Stimulated activated CD4-positive, alpha-beta T cell treated with anti-CD3 and anti-CD28 coated beads, Interleukin-4, amount 100 ng/mL, for 1 hour (primary cell): ENCODE measurements around the gene SLC25A13.

Source experiments
- DNase-seq: peaks from one replicate; pipeline ENCODE4 v3.0.0-alpha.2; 2020

The SLC25A13 gene

DNA sequence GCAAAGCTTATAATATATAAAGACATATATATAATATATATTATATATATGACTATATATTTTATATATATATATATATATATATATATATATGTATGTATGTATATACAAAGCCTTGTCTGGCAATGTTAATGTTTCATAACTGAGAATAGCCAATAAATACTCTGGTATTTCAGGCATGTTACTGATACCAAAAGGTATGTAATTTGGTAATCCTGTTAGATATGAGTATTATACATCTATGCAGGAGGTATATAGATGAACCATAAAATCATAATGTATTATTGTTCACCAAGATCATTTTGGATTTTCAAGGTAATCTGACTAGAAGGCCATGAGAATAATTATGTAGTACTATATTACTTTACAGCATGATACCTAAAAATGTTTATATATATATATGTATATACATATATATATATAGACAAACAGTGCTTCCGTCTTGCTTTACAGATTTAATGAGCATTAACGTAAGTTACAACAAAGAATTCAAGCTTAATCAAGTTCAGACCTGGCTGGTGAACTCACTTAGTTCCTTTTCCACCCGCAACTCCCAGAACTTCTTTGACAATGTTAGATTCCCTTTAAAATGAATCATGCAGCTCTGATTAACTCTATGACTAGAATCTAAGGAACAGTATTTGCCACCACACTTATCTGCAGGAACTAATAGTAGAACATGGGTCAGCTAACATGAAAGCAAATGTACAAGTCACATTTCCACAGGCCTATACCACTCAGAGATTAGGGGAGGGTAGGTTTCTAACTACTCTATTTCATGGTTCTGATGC, 82.7 kb downstream of the SLC25A13 start:
- no peak for DNase-seq

DNA sequence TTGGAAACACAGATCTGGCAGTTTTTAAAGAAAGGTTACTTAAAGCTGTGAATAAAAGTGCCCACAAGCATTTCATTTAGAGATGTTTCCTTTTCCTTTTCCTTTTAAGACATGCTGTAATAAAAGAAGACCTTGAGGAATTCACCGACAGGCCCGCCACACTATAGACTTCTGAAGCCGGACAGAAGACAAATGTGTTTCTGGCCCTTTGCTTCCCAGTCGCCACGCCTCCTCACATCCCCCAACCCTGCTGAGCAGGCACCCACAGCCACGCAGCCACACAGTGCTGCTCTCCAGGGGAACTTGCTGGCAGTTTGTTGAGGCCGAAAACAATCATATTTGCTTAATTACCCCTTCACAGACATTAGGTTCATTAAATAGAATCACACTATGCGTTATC, 83.4 kb downstream of the SLC25A13 start:
- no peak for DNase-seq

- no peak for DNase-seq
Observed at GRCh38 chr7:96237040-96237439, 84.9 kb downstream of the SLC25A13 start.

GRCh38 chr7:96236198-96237039, 85.5 kb downstream of the SLC25A13 start:
- DNase-seq, result no peak

DNA sequence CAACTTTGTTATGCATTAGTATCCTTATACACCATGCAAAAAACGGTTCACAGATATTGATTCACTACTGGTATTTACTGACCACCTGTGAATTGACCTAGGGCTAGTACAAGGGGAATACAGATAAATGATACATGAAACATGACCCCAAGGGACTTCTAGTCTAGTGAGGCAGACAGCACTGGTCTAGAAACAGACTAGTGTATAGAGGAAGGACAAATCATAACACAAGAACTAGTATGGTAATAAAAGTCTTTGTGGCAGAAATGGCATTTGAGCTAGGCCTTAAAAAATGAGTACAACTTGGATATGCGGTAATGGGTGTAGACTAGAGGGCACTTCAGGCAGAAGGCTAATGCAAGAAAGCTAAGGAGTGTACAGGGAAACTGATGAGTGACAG, 86.6 kb downstream of the SLC25A13 start:
- DNase-seq, result no peak

- DNase-seq, result no peak
Observed at GRCh38 chr7:96233528-96234154, 88.3 kb downstream of the SLC25A13 start.

- DNase-seq, result no peak
Observed at GRCh38 chr7:96233084-96233483, 88.8 kb downstream of the SLC25A13 start.

GRCh38 chr7:96228760-96229159, 93.1 kb downstream of the SLC25A13 start:
- no peak for DNase-seq

DNA sequence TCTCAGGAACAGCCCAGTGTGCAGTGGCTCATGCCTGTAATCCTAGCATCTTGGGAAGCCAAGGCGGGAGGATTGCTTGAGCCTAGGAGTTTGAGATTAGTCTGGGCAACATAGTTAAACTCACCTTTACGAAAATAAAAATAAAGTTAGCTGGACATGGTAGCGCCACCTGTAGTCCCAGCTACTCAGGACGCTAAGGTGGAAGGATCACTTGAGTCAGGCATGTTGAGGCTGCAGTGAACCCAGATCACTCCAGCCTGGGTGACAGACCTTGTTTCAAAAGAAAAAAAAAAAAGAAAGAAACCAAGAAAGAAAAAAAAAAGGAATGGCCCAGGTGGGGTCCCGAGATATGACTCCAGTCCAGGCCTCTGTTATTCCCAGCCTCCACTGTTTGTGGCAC, 96.6 kb downstream of the SLC25A13 start:
- no peak for DNase-seq

DNA sequence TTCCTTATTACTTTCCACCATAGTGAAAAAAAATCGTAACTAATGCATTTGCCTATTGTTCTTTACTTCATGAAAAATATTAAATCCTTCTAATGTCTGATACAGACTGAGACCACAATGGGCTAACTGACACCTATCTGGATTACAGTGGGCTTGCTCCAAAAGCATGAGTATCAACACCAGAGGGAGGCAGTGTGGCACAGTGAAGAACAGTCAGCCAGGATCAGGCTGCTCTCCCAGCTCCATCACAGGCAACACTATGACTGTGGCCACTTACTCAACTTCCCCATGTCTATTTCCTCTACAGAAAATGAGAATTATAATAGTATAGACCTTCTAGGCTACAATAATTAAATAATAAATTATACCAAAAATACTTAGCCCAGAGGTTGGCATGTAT, 97.2 kb downstream of the SLC25A13 start:
- no peak for DNase-seq

DNA sequence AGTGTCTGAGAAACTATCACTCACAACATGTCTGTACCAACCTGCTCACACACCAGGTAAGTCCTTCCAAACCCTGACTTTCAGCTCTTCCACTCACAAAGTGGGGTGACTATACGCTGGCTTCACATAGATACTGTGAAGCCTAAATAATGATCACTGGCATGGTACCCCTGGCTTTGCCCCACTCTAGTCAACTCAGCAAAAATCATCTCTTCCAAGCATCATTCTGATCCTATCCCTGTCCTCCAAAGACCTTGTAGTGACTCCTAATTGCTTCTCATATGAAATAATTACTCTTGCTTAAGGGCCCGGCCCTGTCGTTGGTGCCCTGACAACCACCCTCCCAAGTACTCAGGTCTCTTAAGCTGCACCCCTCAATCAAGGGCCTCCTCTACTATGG, 97.8 kb downstream of the SLC25A13 start:
- DNase-seq, result no peak

DNA sequence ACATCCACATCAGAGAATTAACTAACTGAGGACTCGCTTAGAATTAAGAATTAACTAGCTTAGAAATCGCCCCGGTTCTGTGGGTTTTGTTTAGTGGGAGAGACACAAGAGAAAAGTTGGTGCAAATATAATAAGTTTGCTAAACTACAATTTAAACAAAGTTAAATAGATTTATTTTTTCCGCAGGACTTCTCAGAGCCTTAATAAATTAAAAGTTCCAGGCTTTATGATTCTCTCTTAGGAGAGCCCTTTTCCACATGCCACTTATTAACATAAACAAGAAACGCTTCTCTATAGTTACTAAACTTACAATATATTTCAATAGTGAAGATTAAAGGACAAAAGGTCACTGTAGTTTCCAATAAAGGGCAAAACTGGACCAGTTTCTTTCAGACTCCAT, 100.0 kb downstream of the SLC25A13 start:
- DNase-seq, result no peak

GRCh38 chr7:96219378-96220130, 102.3 kb downstream of the SLC25A13 start:
- DNase-seq, result no peak

DNA sequence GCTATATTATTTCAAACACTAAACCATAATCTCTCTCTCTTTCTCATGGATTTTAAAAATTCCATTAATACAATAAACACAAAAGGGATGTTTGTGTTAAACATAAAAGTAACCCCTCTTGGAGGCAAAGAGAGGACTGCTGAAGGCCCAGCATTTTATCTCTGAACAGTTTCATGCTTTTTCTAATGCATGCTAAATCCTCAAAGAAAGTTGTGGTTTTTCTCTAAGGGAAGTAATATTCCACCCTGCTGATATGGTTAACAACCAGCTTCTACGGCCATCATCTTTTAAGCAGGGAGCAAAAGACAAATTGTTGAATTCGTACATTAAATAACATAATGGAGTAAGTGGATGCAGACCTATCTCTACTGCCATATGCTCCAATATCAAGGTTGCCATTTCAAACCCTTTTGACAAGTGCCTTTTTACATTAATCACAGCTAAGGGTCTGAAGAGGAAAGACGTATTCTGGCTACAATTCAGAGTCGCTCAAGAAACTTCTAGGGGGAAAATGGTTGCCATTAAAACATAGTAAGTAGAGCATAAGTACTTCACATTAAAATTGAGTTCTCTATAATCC, 103.1 kb downstream of the SLC25A13 start:
- no peak for DNase-seq

DNA sequence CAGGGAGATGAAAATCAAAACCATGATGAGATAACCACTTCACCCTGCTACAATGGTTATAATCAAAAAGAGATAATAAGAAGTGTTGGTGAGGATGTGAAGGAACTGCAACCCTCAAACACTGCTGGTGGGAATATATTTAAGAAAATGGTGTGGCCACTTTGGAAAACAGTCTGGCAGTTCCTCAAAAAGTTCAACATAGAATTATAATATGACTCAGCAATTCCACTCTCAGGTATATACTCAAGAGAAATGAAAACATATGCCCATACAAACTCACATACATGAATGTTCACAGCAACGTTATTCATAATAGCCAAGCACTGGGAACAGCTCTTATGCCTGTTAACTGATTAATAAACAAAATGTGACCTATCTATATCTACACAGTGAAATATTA, 104.8 kb downstream of the SLC25A13 start:
- no peak for DNase-seq

- no peak for DNase-seq
Observed at GRCh38 chr7:96216373-96216772, 105.5 kb downstream of the SLC25A13 start.

DNA sequence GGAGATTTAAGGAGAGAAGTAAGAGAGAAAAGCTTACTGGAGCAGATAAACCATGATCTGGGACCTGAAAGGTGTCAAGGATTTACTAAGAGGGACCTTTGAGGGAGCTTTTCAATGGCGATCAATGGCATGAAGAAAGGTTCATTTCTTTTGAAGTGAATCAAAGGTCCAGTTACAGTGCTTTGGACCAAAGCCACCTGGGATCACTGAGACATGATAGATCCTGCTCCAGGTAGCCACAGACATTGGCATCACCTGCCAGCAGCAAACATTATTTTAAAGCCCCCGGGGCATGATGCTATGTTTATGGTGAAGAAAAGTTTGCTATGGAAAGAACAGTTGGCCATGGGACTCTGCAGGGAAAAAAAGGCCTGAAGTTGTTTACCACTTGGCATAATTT, 109.4 kb downstream of the SLC25A13 start:
- DNase-seq, result no peak

- no peak for DNase-seq
Observed at GRCh38 chr7:96211954-96212353, 109.9 kb downstream of the SLC25A13 start.

DNA sequence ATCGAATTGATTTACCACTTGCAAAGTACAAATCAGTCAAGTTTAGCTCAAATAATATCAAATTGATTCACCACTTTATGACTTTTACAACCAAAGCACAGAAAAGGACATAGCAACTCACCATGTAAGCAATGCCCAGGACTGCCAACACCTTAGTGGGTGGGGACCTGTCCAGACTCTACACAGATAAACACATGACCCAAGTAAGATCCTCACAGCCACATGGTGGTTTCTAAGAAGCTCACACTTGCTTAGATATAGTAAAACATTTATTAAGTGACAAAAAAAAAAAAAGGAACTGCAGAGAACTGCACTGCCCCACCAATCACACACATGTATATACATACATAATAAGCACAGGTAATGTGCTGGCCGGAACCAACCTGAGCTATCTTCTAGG, 116.2 kb downstream of the SLC25A13 start:
- DNase-seq, result no peak

DNA sequence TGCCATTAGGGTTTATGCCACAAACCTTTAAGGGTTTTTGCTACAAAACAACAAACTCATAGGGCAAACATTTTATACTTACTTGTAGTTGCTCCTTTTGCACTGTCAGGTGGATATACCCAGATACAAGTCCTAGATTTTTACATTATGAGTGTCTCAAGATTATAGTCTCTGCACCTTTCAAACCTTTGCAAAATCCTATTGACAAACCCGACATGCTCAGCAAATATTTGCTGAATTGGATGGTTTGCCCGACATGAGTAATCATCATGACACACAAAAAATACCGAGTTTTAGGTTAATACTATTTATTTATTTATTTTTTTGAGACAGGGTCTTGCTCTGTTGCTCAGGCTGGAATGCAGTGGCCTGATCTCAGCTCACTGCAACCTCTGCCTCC, 117.3 kb downstream of the SLC25A13 start:
- DNase-seq, result no peak

- no peak for DNase-seq
Observed at GRCh38 chr7:96203786-96204185, 118.1 kb downstream of the SLC25A13 start.

DNA sequence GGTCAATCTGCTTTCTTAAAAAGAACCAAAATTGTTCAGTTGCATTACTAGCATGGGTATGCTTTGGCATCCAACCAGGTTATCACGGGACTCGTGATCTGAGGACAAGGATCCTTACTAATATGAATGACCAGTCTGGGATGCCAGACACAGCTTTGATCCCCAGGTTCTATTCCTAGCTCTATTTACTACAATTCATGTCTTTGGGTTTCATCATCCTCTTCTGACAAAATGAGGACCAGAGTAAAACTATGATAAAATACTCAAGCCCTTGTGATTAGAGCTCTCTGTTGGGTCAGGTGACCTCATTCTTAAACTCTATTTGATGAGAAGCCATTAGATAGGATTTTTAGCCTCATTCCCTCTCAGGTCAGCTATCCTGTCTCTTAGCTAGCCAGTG, 119.8 kb downstream of the SLC25A13 start:
- DNase-seq, result no peak

DNA sequence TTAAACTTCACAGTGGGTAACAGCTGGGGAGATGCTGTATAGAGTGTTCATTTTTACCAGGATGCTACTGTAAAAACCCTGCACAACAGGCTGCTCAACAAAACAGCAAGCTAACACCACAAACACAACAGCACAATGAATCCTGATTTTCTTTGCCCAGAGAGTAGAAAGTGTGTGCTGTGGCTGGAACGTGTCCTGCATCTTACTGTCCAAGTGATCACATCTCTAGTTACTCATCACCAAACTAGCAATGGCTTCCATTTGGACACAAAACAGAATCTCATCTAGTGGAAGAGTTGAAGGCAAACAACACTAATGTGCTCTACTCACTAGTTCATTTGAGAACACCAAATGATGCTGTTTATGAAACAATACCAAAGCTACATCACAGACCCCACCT, 121.2 kb downstream of the SLC25A13 start:
- DNase-seq, result no peak
